Glomerular endothelial cell (primary cell): ENCODE results near the gene DBH. TPM values are rescaled to one million over a fixed set of nuclear protein-coding genes. Genes with fewer than 3 reads are reported as not detected.
"Not testable (repeated sequence)": the region's sequence is repeated elsewhere in the genome, so short reads cannot be mapped to it uniquely, and the experiment has no call there.

Experiments used
- DNase-seq: peaks from one replicate; pipeline ENCODE4 v3.0.0-alpha.2; 2011; ENCODE audit warnings: low read depth, low spot score; ENCODE audit errors: extremely low read depth
- total RNA-seq: library from RNA; depleted of rRNA; stranded (reverse); fragments of >200 nt; gene quantifications from 2 replicates; pipeline ENCODE4 v1.2.3, GENCODE V29; 2015

The DBH gene
- total RNA-seq, 1 donor from 2014 or later = not detected

GRCh38 chr9:133621725-133622267 is 14.4 kb upstream of the DBH start:
- no peak for DNase-seq

- no peak for DNase-seq
These were observed 13.6 kb upstream of the DBH start for GRCh38 chr9:133622555-133622954.

GRCh38 chr9:133626008-133626407 is 10.2 kb upstream of the DBH start:
- DNase-seq = not testable (repeated sequence)

- no peak for DNase-seq
These were observed 8.8 kb upstream of the DBH start for GRCh38 chr9:133627341-133627740.

GRCh38 chr9:133628766-133629165 is 7.4 kb upstream of the DBH start:
- DNase-seq = no peak

- no peak for DNase-seq
These were observed 6.7 kb upstream of the DBH start for GRCh38 chr9:133629221-133630110.

GRCh38 chr9:133631111-133631510 is 5.1 kb upstream of the DBH start:
- DNase-seq = no peak

GRCh38 chr9:133632806-133633680 is 3.1 kb upstream of the DBH start:
- no peak for DNase-seq

GRCh38 chr9:133633681-133634080 is 2.5 kb upstream of the DBH start:
- DNase-seq = no peak

- DNase-seq = no peak
These were observed 2.0 kb upstream of the DBH start for GRCh38 chr9:133634081-133634691.

GRCh38 chr9:133635098-133635497 is 1.1 kb upstream of the DBH start:
- no peak for DNase-seq

- DNase-seq = no peak
These were observed 739 bp downstream of the DBH start for GRCh38 chr9:133636902-133637301.

GRCh38 chr9:133637451-133638055 is 1.4 kb downstream of the DBH start:
- DNase-seq = no peak

GRCh38 chr9:133638076-133638475 is 1.9 kb downstream of the DBH start:
- no peak for DNase-seq

GRCh38 chr9:133638711-133639110 is 2.5 kb downstream of the DBH start:
- DNase-seq = no peak

GRCh38 chr9:133639613-133640012 is 3.5 kb downstream of the DBH start:
- no peak for DNase-seq

- no peak for DNase-seq
These were observed 4.0 kb downstream of the DBH start for GRCh38 chr9:133640160-133640559.

- DNase-seq = no peak
These were observed 4.6 kb downstream of the DBH start for GRCh38 chr9:133640580-133641395.

- DNase-seq = no peak
These were observed 5.2 kb downstream of the DBH start for GRCh38 chr9:133641396-133641655.
